HG02973 (cell line): ENCODE results near the gene PPP3R1.

Experiments
- ATAC-seq: cut with Tn5 transposase; IDR thresholded peaks from one replicate; pipeline ENCODE4 v1.9.1; 2021; ENCODE audit warnings: moderate library complexity; ENCODE audit not compliant: unreplicated experiment

PPP3R1 gene

DNA sequence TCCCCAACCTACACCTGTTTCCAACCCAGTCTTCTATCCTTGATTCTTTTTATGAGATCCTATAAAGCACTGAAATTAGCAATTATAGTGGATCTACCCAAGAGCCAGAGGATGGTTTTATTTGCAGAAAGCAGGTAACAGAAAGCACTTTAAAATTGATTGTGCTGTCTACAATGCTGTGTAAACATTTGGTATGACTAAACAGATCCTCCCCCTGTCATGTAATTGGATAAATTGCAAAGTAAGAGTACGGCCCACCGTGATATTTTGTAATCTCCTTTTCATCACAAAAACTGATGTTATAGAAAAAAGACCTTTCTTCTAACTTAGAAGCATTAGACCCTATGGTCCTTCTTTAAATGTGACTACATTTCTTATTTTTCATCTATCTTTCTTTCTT is 11.3 kb upstream of the PPP3R1 start:
- ATAC-seq = no peak

DNA sequence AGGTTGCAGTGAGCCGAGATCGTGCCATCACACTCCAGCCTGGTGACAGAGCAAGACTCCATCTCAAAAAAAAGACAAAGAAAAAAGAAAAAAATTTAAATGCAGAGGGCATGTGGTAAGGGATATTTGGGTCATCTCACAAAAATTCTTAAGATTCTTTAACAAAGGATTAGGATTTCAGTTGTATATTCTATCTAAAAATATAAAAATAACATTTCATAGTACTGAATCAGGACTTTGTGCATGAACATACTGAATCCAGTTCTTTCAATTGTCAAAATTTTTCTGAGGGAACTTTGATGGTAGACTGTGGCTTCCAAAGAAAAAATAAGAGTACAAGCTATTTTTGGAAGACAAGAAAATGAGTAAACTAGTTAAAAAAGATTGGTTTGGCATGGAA is 6.5 kb upstream of the PPP3R1 start:
- ATAC-seq = no peak

- no peak for ATAC-seq
Observed at GRCh38 chr2:68256093-68256450, 3.7 kb upstream of the PPP3R1 start.

DNA sequence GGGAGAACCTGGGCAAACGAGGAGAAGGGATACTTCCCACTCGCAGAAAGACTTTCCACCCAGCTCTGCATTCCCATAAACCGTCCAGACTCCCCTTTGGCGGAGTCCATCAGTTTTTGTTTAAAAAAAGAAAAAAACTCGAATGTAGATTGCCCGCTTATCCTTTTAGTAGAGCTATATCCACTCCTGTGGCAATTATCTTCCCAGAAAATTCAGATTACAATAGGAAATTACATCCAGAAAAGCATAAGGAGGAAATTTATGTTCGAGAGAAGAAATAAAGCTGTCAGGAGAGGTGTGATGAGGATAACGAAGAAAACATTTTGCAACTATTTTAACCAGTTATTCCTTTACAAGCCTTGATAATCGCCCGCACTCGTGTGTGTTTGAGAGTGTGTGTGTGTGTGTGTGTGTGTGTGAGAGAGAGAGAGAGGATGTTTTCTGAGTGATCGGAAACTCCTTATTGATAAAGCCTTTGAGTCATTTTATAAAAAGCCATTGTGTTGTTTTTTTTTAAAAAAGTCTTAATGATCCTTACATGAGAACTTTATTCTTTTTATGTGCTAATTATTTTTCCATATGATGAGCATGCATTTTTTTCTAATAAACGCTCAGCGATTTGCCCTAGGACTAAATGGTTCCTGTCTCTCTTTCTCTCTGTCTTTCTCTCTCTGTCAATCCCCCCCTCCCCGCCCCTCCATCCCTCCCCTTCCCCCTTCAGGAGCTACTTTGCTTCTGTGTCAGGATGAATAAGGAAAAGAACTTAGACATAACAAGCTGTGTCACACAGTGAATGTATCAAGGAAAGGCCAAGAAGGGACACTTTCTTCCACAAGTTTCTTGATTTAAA is 1.1 kb upstream of the PPP3R1 start:
- no peak for ATAC-seq

DNA sequence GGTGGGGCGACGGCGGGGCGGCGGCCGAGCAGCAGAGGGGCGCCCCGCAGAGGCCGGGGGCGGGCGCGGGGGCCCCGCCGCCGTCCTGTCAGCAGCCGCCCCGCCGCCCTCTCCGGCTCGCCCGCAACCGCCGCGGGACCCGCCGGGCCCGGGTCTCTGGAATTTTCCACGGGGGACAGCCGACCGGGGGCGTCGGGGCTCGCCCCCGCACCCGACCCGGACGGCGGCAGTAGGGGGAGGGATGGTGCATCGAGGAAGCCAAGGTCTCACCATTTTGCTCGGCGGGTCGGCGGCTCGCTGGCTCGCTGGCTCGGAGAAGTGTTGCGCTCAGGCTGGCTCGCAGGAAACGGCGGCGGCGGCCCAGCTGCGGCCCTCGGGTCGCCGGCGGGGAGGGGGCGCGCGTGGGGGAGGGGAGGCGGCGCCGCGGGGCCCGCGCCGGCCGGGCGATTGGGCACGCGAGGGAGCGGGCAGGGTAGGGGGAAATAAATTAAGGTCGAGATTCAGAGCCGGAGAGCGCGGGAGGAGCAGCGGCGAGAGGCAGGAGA is 405 bp downstream of the PPP3R1 start:
- ATAC-seq = peak; percentile 11

- peak; percentile 52 for ATAC-seq
Observed at GRCh38 chr2:68251187-68251854, 1.0 kb downstream of the PPP3R1 start.

- no peak for ATAC-seq
Observed at GRCh38 chr2:68250652-68251186, 1.6 kb downstream of the PPP3R1 start.

DNA sequence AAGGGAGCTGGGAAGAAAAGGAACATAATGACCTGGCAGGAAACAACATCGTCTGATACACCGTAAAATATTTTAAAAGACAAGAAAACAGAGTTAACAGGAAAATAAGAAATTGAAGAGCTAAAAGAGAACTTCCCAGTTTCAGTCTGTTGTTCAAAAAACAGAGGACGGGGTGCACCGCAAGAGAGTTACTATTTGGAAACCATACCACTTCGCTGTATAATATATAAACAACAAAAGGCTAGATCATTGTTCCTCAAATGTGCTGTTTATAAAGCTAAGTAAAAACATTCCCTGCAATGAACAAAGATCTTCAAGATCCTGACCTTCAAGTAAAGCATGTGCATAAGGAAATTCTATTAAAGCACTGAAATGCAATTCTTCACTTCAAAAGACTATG is 2.1 kb downstream of the PPP3R1 start:
- no peak for ATAC-seq

DNA sequence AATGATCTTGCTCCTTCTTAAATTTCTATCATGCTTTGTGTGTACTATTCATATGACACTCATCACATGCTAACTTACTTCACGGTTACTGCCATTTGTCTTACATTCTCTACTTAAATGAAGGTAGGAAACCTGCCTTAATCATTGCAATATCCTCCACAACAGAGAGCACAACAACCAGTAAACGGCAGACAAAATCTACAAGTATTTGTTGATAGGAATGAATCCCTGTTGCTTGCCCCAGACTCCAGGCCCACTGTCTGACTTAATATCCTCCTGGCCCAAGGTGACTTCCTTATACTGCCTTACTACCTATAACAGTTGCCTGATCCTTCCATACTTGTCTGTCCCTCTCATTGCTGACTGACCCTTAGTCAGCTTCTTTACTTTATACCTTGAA is 3.5 kb downstream of the PPP3R1 start:
- ATAC-seq = no peak

GRCh38 chr2:68248361-68248760 is 4.0 kb downstream of the PPP3R1 start:
- ATAC-seq = no peak

DNA sequence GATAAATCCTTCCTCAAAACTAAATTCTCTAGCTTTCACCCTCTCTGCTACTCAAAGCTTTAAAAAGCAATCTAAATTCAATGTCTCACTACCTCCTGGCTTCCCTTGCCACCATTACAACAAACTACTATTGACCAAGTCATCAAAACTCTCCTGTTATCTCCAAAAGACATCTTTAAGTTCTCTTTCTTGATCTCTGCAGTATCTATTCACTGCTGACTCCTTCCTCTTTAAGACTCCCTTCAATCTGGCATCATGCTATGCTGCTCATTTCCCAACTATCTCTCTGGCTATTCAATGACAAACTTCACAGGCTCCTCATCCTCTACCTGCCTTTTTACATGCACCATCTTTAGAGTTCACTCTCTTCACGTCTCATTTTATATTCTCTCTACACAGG is 5.9 kb downstream of the PPP3R1 start:
- no peak for ATAC-seq

DNA sequence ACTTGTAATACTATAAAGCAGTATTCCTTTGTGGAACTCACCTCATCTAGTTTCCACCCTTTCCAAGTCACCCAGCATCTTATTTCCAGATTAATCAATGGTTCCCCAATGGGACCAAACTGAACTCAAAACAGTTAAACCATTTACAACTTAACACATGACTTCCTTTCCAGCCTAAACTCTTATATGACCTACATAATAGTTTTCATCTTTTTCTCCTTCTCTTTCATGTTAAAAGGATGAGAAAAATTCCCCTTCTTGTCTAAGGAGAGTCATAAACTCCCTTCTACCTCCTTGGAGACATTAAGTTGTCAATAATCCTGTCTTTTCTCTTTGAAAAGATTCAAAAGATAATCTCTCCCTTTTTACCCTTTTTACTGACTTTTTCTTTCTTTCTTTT is 6.7 kb downstream of the PPP3R1 start:
- no peak for ATAC-seq

DNA sequence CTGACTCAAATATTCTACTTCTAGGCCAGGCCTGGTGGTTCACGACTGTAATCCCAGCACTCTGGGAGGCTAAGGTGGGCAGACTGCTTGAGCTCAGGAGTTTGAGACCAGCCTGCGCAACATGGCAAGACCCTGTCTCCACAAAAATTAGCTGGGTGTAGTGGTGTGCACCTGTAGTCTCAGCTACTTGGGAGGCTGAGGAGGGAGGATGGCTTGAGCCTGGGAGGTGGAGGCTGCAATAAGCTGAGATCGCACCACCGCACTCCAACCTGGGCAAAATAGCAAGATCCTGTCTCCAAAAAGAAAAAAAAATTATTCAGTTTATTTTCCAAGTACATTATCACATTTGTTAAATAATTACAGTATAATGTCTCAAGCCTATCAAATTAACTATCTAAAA is 7.3 kb downstream of the PPP3R1 start:
- ATAC-seq = no peak

DNA sequence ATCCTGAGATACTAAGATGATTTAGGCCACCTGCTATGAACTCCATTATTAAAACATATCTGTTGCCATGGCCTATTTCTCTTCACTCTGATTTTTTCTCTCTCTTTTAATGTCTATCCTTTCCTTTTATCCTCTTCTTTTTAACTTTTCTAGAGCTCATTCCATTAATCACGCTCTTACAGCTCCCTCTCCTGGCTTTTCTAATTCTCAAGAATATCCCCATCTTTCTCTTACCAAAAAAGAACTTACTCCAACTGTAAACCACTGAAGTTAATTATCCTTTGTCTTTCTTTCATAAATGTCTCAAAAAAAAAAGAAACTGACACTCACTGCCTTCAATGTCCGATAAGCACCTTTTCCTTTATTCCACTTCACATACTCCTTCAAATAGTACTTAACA is 7.9 kb downstream of the PPP3R1 start:
- ATAC-seq = no peak

DNA sequence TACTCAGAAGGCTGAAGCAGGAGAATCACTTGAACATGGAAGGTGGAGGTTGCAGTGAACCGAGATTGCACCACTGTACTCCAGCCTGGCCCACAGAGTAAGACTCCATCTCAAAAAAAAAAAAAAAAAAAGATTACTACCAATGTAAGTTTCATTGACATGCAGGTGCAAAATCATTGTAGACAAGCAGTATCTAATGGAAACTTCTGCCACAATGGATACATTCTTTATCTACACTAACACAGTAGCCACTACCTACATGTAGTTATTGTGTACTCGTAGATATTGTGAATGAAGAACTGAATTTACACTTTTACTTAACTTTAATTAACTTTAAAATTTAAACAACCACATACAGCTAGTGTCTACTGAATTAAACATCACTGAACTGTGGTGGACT is 10.6 kb downstream of the PPP3R1 start:
- no peak for ATAC-seq

DNA sequence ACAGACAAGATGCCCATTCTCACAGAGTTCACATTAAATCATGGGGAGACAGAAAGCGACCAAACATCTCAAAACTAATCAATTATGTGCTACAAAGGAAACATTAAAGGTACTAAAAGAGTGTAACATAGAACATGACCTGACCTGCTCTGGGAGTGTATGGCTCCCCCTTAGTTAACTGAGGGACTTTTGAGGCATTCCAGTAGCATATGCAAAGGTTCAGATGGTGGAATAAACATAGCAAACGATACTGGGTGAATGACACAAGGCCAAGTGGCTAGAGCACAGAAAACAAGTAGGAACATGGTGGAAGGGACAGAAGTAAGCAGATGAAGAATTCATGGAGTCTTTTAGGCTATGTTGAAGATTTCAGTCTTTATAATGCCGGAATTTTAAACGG is 11.9 kb downstream of the PPP3R1 start:
- ATAC-seq = no peak

DNA sequence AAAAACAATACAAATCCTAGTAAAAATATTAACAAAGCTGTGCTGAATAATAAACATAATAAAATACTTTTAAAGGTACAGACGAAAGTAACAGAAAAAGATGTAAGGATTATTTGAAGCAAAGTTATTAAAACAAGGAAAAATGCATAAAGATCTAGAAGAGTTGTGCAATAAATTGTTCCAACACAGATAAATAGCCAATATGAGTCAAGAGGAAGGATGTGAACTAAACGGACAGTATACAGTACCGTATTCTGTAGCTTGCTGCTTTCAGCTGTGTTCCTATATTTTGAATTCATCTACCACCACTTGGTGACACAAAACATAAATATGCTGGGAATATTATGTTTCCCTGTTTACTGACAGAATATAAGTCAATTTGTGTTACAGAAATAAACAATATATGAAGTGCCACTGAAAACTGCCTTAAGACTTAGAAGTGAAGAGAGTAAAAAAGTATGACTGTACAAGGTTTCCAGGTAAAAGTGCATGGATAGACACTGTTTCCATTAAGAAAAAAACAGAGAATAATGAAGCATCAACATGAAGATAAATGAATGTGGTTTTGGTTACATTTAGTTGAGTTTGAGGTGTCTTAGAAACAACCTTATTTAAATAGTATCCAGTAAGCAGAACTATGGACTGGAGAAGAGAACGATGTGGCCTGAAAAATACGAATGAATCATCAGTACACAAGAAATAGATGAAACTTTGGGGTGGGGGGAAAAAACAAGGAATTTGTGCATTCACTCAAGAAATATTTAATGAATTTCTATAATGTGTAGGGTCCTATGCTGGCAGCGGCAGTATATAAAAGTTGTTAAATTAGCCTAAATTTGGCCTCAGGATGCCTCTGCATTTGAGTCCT is 13.1 kb downstream of the PPP3R1 start:
- ATAC-seq = no peak

DNA sequence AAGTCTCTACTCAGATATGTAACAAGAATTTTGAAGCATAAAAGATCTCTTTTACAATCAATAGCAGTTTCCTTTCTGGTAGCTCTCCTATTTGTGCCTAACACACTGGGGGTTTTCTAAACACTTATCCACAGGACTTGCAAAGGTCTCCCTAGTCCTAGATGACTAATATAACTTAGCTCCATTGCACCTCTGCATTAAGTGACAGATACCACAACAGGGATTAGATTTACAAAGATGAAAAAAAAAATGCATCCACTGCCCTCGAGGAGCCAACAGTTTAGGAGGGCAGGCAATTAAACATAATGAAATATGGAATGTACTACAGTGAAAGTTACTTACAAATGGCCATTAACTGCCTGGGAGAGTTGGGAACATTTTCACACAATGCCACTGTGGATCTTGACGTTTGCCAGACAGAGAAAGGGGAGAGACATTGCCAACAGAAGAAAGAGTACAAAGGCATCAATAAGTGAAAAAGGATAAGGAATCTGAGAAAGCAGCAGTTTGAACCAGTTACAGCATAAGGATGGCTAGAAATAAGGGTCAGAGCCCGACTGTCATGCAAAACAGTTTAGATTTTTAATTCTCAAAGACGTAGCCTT is 14.3 kb downstream of the PPP3R1 start:
- no peak for ATAC-seq

DNA sequence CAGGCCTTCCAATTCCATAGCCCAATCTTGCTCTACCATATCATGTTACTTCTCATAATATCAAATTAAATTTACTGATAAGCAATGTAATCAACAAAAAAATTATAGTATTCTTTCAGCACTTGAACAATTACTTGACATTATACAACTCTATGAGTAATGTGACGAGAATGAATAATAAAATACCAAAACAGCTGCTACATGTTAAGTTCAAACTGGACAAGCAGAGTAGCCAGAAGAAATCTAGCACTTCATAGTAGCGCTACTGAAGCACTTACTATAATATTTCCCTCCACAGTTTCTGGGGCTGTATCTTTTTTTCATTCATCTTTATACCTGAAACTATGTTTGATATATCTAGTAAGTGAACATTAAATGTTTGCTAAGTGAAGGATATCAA is 14.9 kb downstream of the PPP3R1 start:
- ATAC-seq = no peak

- ATAC-seq = no peak
Observed at GRCh38 chr2:68236876-68237275, 15.5 kb downstream of the PPP3R1 start.
